Subcutaneous abdominal adipose tissue (tissue), 5 donors: ENCODE measurements around the gene GFPT1.

Source experiments
- H3K27ac ChIP-seq: one replicate; pipeline ENCODE4 v1.7.0; 2013; ENCODE audit warnings: low read depth, mild to moderate bottlenecking, inconsistent platforms, low read length, moderate library complexity
- H3K27me3 ChIP-seq, 5 donors: one replicate each; pipeline ENCODE4 v1.7.0; 2013; ENCODE audit warnings: low read length in 5 of 5, inconsistent platforms in 1 of 5; ENCODE audit not compliant: control insufficient read depth in 5 of 5, insufficient read depth in 4 of 5
- H3K36me3 ChIP-seq, 5 donors: one replicate each; pipeline ENCODE4 v1.7.0; 2013; ENCODE audit warnings: low read length in 5 of 5; ENCODE audit not compliant: control insufficient read depth in 5 of 5, insufficient read depth in 5 of 5
- H3K4me1 ChIP-seq, 5 donors: one replicate each; pipeline ENCODE4 v1.7.0; 2013; ENCODE audit warnings: low read length in 5 of 5, mild to moderate bottlenecking in 3 of 5, moderate library complexity in 1 of 5; ENCODE audit not compliant: control insufficient read depth in 5 of 5, insufficient read depth in 5 of 5
- H3K4me3 ChIP-seq, 5 donors: one replicate each; pipeline ENCODE4 v1.7.0; 2013; ENCODE audit warnings: low read length in 5 of 5, low read depth in 1 of 5
- H3K9ac ChIP-seq, 5 donors: one replicate each; pipeline ENCODE4 v1.7.0; 2013; ENCODE audit warnings: low read length in 5 of 5, mild to moderate bottlenecking in 4 of 5, moderate library complexity in 3 of 5
- H3K9me3 ChIP-seq, 5 donors: one replicate each; pipeline ENCODE4 v1.7.0; 2013; ENCODE audit warnings: low read length in 5 of 5; ENCODE audit not compliant: control insufficient read depth in 5 of 5
- donor health status: healthy.
- donor health status: healthy.
- donor health status: healthy.
- donor health status: healthy.
- donor health status: healthy.

GFPT1 gene

GRCh38 chr2:69405306-69405705 lies 18.3 kb upstream of the GFPT1 start:
- no peak overlapping the region for H3K27ac ChIP-seq
- H3K9me3 ChIP-seq: no peaks in the 10 kb centered on the region
- peaks cover 21 to 78% (median 48%) of the 10 kb centered on the region in 5 donors for H3K36me3 ChIP-seq
- peaks cover 0 to 5% (median 0%) of the 10 kb centered on the region in 5 donors for H3K4me1 ChIP-seq
- H3K27me3 ChIP-seq: no peaks in the 10 kb centered on the region
- H3K4me3 ChIP-seq: no peak overlapping the region
- no peak overlapping the region for H3K9ac ChIP-seq

GRCh38 chr2:69400121-69400520 lies 13.1 kb upstream of the GFPT1 start:
- Histone ChIP-seq H3K27me3 (no peaks in the 10 kb centered on the region), H3K27ac (no peak overlapping the region), H3K36me3 (peaks cover 25 to 74% (median 51%) of the 10 kb centered on the region in 5 donors), H3K9ac (no peak overlapping the region), H3K4me1 (no peaks in the 10 kb centered on the region), H3K4me3 (no peak overlapping the region), H3K9me3 (no peaks in the 10 kb centered on the region)

GRCh38 chr2:69397234-69397633 lies 10.2 kb upstream of the GFPT1 start:
- Histone ChIP-seq H3K36me3 (peaks cover 34 to 68% (median 49%) of the 10 kb centered on the region in 5 donors), H3K4me3 (no peak overlapping the region), H3K27ac (no peak overlapping the region), H3K27me3 (no peaks in the 10 kb centered on the region), H3K9ac (no peak overlapping the region), H3K9me3 (no peaks in the 10 kb centered on the region), H3K4me1 (no peaks in the 10 kb centered on the region)

GRCh38 chr2:69395866-69396265 lies 8.8 kb upstream of the GFPT1 start:
- Histone ChIP-seq H3K4me3 (no peak overlapping the region), H3K27ac (no peak overlapping the region), H3K9me3 (no peaks in the 10 kb centered on the region), H3K36me3 (peaks cover 28 to 54% (median 45%) of the 10 kb centered on the region in 5 donors), H3K27me3 (no peaks in the 10 kb centered on the region), H3K9ac (no peak overlapping the region), H3K4me1 (peaks cover 0 to 5% (median 3%) of the 10 kb centered on the region in 5 donors)

- Histone ChIP-seq H3K27ac (no peak overlapping the region), H3K36me3 (peaks cover 17 to 39% (median 33%) of the 10 kb centered on the region in 5 donors), H3K9ac (no peak overlapping the region), H3K9me3 (no peaks in the 10 kb centered on the region), H3K4me1 (peaks cover 0 to 21% (median 14%) of the 10 kb centered on the region in 5 donors), H3K4me3 (no peak overlapping the region), H3K27me3 (no peaks in the 10 kb centered on the region)
These were observed 6.9 kb upstream of the GFPT1 start for GRCh38 chr2:69393963-69394362.

- Histone ChIP-seq H3K9ac (no peak overlapping the region), H3K27ac (peak overlapping the region; percentile 55), H3K4me1 (peaks cover 0 to 40% (median 33%) of the 10 kb centered on the region in 5 donors)
These were observed 3.4 kb upstream of the GFPT1 start for GRCh38 chr2:69390471-69390870.

GRCh38 chr2:69390001-69390400 lies 3.0 kb upstream of the GFPT1 start:
- H3K9ac ChIP-seq: peak overlapping the region in 1 of 5 donors; percentile 6
- H3K9me3 ChIP-seq: no peaks in the 10 kb centered on the region
- H3K36me3 ChIP-seq: peaks cover 7 to 17% (median 14%) of the 10 kb centered on the region in 5 donors
- H3K27me3 ChIP-seq: no peaks in the 10 kb centered on the region
- no peak overlapping the region for H3K4me3 ChIP-seq
- H3K4me1 ChIP-seq: peaks cover 0 to 45% (median 36%) of the 10 kb centered on the region in 5 donors
- peak overlapping the region; percentile 55 for H3K27ac ChIP-seq

More at GRCh38 chr2:69390471-69390870, 3.4 kb upstream of the GFPT1 start:
- Histone ChIP-seq H3K27me3 (no peaks in the 10 kb centered on the region), H3K36me3 (peaks cover 7 to 20% (median 16%) of the 10 kb centered on the region in 5 donors), H3K9me3 (no peaks in the 10 kb centered on the region), H3K4me3 (no peak overlapping the region)

- H3K9ac ChIP-seq: no peak overlapping the region
- H3K27me3 ChIP-seq: no peaks in the 10 kb centered on the region
- peaks cover 0 to 49% (median 38%) of the 10 kb centered on the region in 5 donors for H3K4me1 ChIP-seq
- H3K36me3 ChIP-seq: peaks cover 3 to 10% (median 9%) of the 10 kb centered on the region in 5 donors
- no peak overlapping the region for H3K4me3 ChIP-seq
- no peak overlapping the region for H3K27ac ChIP-seq
- no peaks in the 10 kb centered on the region for H3K9me3 ChIP-seq
These were observed 2.2 kb upstream of the GFPT1 start for GRCh38 chr2:69389271-69389670.

GRCh38 chr2:69387770-69388481 lies 899 bp upstream of the GFPT1 start:
- Histone ChIP-seq H3K27me3 (no peaks in the 10 kb centered on the region), H3K9ac (peak overlapping the region in 3 of 5 donors; percentile 73 to 80 (median 75)), H3K9me3 (no peaks in the 10 kb centered on the region), H3K36me3 (no peaks in the 10 kb centered on the region), H3K4me1 (peaks cover 0 to 54% (median 44%) of the 10 kb centered on the region in 5 donors), H3K4me3 (peak overlapping the region; percentile 61 to 91 (median 82)), H3K27ac (peak overlapping the region; percentile 86)

- H3K9me3 ChIP-seq: no peaks in the 10 kb centered on the region
- no peaks in the 10 kb centered on the region for H3K36me3 ChIP-seq
- H3K4me1 ChIP-seq: peaks cover 4 to 70% (median 59%) of the 10 kb centered on the region in 5 donors
- no peaks in the 10 kb centered on the region for H3K27me3 ChIP-seq
- peak overlapping the region; percentile 78 to 91 (median 83) for H3K4me3 ChIP-seq
- peak overlapping the region; percentile 57 to 88 (median 79) for H3K9ac ChIP-seq
- H3K27ac ChIP-seq: peak overlapping the region; percentile 86
These were observed 667 bp downstream of the GFPT1 start for GRCh38 chr2:69386360-69386759.
